ELR (cell line): ENCODE measurements around the gene SRSF12.
"Not testable (repeated sequence)": the region's sequence is repeated elsewhere in the genome, so short reads cannot be mapped to it uniquely, and the experiment has no call there.

Source experiments
- DNase-seq: peaks from one replicate; pipeline ENCODE4 v3.0.0-alpha.2; 2015; ENCODE audit warnings: low read depth

The SRSF12 gene

DNA sequence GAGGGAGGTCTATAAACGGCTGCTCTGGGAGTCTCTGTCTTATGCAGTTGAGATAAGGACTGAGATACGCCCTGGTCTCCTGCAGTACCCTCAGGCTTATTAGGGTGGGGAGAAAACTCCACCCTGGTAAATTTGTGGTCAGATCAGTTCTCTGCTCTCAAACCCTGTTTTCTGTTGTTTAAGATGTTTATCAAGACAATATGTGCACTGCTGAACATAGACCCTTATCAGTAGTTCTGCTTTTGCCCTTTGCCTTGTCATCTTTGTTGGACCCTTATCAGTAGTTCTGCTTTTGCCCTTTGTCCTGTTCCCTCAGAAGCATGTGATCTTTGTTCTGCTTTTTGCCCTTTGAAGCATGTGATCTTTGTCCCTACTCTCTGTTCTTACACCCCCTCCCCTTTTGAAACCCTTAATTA, 10.4 kb upstream of the SRSF12 start:
- not testable (repeated sequence) for DNase-seq

DNA sequence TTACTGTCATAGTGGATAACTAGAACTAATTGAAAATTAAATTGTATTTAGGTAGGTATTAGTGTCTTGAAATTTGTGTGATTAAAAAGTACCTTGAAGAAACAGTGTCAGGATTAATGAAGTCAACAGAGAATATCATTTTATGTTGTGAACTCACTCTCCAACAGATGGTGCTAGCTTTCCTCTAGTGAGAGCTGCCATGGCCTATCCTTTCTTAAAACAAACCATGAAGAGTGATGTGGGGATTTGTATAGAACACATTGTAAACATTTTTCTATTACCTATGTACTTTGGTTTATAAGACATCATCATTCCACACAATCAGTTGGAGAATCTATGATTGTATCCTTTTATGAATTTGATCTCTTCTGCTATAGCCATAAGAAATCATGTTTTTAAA, 4.8 kb upstream of the SRSF12 start:
- peak; percentile 64 for DNase-seq

DNA sequence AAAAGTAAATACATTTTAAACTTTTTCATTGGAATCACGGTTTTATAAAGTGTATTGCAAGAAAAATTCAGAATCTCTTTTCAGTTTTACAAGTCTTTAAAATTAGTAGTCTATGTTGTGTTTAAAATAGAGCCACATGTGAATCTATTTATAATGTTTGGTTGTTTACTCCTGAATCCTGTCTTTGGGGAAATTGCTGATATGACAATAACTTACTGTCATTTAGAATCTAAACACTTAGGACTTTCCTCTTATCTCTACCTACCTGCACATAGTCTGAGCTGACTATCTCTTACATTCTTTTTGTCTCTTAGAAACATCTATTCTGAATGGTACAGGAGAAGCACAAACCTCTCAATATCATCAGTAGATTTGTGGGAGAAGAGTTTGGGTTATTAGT, 4.1 kb upstream of the SRSF12 start:
- DNase-seq: no peak

DNA sequence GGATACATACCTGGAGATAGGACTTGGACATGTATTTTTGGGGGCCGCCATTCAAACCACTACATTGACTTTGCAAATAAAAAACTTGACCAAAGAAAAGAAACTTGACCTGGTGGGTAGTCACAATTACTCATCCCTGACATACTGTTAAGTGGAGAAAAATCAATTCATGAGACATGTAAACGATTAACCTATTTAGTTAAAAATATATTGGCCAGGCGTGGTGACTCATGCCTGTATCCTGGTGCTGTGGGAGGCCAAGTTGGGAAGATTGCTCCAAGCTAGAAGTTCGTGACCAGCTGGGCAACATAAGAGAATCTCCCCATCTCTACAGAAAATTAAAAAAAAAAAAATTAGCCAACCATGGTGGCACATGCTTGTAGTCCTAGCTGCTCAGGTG, 2.5 kb upstream of the SRSF12 start:
- DNase-seq: peak; percentile 74

DNA sequence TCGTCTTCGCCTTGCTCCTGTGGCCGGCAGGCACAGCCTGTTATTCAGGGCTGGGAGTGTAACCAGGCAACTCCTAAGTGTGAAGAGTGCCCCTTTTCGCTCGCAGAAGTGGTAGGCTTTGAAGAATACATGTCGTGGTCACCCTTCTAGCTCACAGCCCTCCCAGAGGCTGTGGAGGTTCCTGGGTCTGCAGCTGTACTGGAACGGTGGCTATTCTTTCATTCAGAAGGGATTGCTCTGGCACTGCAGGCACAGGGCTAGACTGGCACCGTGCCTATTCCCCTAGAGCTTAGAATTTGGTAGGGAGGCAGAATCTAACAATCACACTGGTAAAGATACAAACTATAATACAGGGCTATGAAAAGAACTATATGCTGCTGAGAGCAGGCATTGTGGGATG, 1.1 kb upstream of the SRSF12 start:
- DNase-seq: no peak

DNA sequence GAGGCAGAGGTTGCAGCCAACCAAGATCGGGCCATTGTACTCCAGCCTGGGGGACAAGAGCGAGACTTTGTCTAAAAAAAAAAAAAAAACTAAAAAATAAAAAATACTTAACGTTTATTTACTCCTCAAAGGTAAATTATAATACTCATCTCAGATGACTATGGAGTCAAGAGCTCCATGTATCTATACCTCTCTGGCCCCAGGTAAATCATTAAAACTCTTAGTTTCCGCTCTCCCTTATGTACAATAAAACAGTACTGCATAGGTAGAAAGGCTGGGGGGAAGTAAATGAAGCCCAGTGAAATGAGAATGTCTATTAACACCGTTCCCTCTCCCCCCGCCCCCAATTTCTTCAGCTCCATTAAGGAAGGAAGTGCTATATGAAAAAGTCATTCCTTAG, 1.2 kb downstream of the SRSF12 start:
- no peak for DNase-seq

DNA sequence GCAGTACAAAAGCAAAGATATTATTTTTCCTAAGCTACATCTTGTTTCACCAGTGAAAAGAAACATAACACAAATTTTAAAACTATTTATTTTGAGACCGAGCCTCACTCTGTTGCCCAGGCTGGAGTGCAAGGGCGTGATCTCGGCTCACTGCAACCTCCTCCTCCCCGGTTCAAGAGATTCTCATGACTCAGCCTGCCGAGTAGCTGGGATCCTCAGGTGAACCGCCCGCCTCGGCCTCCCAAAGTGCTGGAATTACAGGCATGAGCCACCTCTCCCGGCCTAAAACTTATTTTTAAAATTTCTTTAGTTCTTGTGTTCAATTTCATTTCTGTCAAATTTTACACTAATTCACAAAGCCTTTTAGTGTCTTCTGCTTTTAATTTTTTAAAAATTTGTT, 5.9 kb downstream of the SRSF12 start:
- no peak for DNase-seq

DNA sequence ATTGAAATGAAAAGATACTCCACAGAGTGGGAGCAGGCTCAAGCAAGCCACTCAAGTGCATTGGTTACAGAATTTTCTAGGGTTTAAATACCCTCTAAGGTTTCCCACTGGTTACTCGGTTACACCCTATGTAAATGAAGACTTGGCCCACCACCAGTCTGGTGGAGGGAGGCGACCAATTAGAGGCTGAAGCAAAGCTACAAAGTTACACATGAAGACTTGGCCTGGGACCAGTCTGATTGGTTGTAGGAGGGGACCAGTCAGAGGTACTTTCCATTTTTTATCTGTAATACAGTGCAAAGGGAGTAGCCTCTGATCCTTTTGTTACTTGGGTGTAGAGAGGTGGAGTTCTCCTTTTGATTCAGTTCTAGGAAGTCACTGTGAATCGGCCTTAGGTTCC, 7.6 kb downstream of the SRSF12 start:
- no peak for DNase-seq

DNA sequence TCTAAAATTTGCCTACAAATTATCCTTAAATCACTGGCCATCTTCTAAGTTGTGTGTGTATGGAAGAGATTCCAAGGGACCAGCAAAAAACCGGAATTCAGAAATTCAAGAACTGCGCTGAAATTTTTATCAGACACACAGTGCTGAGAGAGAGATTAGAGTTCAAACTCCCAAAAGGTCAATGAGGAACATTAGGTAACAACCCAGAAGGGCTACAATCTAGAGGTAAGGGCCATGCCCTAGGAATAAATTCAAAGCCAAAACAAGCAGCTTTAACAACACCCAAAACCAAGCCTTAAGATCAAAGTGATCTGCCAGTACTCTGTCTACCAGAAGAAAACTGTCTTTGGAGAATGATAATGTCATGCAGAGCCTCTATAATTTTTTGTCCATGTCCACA, 17.8 kb downstream of the SRSF12 start:
- DNase-seq: no peak

DNA sequence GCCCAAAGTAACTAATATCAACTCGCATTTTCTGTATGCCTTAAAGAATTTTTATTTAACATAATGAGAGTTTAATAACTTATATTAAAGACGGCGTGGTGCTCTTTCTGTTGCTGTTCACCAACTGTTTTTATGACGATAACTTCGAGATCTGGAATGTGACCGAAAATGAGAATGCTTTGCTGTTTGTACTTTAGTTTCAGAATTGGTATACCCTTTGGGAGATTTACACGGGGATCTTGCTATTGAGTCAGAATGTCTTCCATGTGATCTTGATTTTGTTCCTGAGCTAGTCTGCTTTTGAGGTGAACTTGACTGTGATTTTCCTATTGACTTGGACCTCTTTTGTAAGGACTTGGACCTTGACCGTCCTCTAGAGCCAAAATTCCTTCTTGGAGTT, 19.4 kb downstream of the SRSF12 start:
- no peak for DNase-seq

DNA sequence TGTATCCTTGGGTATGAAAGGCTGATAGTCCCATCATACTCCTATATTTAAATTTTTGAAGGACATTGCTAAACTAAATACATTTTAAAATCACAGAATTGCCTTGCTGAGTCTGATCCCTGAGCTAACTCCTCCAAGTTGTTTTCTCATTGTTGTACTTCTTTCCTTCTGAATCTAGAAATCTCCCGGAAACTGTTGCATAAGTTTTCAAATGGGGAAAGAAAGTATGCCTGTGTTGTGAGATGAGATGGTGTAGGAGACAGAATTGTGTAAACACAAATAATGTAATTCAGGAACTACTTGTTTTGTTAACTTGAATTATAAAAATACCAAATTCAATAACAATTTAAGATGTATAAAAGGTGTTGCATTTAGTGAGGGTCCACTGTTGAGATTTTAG, 30.0 kb downstream of the SRSF12 start:
- DNase-seq: no peak

DNA sequence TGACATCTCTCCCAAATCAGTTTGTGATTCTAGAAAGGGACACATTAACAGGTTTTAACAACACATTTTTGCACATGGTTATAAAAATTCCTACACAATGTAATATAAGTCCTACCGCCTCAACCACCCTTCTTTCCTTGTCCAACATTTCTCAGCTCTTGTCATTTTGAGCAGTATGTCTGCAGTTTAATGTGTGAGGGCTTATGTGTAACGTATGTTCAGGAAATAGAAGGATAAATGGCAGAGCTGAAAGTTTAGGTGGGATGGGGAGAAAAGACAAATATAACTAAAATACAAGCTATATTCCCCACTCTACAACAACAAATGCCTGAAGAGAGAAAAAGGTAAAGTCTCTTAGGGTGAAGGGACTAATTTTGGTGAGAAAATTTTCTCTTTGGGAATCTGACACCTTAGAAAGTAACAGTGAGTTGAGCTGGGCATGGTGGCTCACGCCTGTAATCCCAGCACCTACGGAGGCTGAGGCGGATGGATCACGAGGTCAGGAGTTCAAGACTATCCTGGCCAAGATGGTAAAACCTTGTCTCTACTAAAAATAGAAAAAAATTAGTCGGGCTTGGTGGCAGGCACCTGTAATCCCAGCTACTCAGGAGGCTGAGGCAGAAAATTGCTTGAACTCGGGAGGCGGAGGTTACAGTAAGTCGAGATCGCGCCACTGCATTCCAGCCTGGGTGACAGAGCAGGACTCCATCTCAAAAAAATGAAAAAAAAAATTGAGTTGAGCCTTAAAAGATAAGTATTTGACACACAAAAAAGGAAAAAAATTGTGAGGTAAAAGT, 32.3 kb downstream of the SRSF12 start:
- no peak for DNase-seq

DNA sequence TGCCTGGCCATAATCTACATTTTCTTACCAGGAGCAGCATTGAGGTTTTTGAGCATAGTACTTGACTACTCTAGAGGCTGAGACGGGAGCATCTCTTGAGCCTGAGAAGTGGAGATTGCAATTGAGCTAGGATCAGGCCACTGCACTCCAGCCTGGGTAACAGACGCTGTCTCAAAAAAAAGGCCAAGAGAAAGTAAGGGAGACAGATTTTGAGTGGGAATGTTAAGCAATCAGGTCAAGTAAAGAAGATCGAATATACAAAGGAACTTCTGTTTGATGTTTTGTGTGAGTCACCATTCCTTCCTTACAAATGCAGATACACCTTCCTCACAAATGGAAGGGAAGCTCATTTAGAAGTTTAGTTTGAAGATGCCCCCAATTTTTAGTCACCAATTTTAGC, 32.9 kb downstream of the SRSF12 start:
- DNase-seq: peak; percentile 30

DNA sequence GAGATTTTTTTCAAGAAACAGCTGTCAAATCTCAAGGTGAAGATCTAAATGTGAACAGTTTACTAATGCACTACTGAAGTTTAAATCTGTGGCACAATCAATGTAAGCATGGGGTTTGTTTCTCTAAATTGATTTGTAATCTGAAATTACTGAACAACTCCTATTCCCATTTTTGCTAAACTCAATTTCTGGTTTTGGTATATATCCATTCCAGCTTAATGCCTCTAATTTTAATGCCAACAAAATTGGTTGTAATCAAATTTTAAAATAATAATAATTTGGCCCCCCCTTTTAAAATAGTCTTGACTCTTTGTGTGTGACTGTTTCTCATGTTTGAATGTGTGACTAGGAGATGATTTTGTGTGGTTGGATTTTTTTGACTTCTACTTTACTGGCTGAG, 33.3 kb downstream of the SRSF12 start:
- DNase-seq: no peak

DNA sequence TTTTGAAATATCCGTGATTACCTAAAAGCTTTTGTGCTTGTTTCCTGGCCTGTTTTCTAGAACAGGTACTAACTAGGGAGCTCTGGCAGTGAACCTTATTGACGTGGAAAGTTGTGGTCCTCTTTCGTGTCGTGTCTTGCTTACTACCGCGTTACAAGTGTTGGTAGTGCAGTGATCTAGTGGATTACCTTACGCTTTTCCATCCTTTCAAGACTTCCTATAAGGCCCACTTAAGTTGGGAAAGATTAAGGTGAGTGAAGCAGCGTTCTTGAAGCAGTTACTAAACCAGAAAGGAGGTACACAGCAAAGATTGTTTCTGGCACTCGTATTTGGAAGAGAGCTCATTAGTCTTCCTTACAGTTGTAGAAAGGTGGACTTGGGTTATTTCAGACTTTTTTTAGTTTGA, 35.4 kb downstream of the SRSF12 start:
- DNase-seq: peak; percentile 50

DNA sequence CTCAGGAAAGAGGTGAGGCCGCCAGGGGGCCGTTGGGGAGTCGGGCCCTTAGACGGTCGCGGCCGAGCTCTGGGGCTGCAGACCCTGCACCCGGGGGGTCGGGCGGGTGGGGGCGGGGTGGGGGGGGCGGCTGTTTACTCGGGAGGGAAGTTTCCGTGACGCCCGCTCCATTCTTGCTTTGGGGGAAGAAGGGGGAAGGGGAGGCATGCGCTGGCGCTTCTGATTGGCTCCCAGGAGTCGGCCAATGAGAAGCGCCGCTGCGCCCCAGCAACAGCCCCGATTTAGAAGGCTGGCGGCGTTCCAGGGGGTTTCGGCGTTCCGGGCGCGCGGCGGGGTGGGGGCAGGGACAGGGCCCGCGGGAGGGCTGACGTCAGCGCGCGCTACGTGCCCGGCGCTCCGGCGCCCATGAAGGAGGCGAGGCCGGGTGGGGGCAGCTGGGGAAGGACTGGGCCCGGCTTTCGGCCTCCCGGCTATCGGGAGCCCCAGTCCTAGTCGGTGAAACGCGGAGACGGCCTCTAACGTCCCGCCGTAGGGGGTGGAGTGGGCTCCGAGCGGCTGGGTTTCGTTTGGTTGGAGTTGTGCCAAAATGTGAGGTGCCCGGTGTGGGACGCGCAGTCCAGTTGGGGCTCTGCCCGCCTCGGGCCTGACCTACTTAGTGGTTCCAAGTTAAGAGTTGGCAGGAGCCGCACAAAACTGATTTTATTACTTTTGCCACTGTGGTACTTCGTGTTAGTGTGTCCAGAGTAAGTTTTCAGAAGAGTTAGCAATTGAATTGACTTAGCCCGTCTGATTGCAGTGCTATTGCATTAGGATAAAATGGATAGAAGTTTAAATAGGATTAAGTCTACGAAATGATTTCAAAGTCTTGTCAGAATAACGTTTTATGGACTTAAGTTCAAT, 36.2 kb downstream of the SRSF12 start:
- DNase-seq: peak; percentile 98

DNA sequence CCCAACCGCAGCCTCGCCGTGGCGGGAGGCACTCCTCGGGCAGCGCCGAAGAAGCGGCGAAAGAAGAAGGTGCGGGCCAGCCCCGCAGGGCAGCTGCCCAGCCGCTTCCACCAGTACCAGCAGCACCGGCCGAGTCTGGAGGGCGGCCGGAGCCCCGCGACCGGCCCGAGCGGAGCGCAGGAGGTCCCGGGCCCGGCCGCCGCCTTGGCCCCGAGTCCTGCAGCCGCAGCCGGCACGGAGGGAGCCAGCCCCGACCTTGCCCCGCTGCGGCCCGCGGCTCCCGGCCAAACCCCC, 36.8 kb downstream of the SRSF12 start:
- no peak for DNase-seq

DNA sequence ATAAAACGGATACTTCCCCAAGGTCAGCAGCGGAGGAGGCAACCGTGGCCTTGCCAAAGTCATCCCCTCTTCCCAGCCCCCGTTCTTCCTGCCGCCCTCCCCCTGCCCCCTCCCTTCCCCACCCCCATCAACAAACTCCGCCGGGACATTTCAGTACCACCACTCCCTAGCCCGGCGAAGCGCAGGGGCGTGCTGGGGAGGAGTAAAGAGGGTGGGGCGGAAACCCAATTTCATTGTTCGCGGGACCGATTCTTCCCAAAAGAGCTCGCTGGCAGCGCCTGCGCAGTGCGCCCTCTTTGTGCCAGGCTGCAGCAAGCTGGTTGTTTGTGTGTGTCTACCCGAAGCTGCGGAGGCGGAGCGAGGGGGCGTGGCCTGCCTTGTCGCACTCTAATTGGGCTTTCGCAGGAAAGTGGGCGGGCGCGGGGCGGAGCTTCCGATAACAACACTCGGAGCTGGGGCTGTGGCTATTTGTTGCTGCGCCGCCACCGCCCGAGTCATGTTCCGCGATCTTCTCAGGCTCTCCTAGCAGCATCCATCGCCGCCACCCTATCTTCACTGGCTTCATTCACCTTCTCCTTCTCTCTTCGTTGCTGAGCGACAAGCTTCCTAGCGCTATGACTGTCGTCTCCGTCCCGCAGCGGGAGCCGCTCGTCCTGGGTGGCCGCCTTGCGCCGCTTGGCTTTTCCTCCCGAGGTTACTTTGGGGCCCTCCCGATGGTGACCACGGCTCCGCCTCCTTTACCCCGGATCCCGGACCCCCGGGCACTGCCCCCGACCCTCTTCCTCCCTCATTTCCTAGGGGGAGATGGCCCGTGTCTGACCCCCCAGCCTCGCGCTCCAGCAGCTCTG, 37.4 kb downstream of the SRSF12 start, which contains the start of gene PNRC1:
TSS of gene PNRC1 (plus strand) at position 471 of the 848 bp plus-strand sequence. CDS start at position 615, 144 bp downstream.
- DNase-seq: peak; percentile 98

DNA sequence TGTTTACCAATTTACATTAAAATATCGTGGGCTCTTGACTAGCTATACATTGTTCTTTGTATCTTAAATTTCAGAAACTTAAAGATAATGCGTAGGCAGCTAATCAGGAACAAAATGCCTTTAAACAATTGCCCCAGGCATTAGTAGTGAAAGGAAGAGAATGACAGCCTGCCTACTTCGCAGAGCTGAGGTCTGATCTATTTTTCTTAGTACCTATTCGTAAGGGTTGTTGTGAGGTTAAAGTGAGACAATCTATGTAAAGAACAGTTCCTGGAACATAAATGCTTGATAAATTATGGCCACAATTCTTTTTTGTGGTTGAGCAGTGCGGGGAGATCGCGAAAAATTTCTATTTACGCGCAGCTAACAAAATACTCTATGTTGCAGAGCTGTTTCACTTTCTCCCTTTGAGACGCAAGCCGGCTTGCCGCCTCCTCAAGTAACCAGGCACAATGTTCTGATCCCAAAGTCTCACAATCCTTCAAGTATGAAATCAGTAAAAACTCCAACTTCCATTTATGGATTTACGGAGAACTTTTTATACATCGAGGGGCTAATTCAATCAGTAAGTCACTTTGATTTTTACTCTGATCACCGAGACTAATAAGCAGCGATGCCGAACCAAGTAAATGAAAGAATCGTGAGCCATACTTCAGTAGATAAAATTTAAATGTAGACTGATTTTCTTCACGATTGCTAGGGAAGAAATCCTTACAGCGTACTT, 38.2 kb downstream of the SRSF12 start:
- peak; percentile 69 for DNase-seq

DNA sequence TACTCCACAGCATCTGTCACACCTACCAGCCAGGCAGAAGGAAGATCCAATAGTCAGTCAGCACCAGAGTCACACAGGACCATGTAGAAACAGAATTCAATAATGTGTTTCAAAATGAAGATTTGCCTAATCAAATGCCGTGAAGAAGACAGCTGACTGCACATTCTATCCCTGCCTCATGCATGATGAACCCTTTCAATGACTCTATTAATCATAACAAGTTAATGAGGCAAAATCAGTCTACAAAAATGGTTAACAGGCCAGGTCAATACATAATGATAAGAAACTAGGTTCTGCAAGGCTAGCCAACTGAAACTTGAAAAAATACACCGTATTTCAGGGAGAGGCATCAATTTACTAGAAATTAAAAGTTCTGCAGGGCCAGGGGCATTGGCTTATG, 44.0 kb downstream of the SRSF12 start:
- no peak for DNase-seq

DNA sequence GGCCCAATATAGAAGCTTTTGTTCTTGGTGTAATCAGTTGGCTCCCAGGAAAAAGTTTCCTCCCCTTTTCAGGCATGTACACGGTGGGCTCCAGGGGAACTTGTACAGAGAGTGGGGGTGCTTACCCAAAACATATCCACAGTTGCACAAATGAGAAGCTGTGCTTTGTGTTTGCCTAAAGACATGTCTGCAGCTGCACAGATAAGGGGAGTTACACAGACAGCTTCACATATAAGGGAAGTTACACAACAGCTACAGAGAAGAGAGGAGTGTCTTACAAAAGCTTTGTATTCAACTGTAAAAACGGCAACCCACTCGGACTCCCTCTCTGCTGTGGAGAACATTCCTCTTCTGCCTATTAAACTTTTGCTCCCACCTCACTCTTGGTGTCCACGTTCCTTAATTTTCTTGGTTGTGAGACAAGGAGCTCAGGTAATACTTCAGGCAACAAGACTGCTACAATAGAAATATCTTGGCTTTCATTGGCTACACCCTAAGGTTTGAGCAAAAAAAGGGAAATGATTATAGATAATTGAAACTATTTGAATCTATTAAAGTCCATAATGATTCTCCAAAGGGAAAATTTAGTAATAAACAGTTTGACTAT, 44.8 kb downstream of the SRSF12 start:
- no peak for DNase-seq
